Measurements from ENCODE around the gene TMEM95.

Gene TMEM95

GRCh38 chr17:7348478-7349242, 6.3 kb upstream of the TMEM95 start:
- no peaks in the 10 kb centered on the region for H3K36me3 ChIP-seq (ENCODE audit: control insufficient read depth in 2 of 2, insufficient read depth in 1 of 2, low read length in 2 of 2)
- peaks cover 14% of the 10 kb centered on the region for H3K4me1 ChIP-seq (ENCODE audit: control insufficient read depth, insufficient read depth, low read length)
- ChIA-PET POLR2A (interaction anchor here (0.6 to 4.4 kb wide), 6 partner anchors 19 to 296 kb away, joined by 3 to 25 read pairs (median 4); partner anchors contain the start of genes NEURL4, TMEM256 and ZBTB4), CTCF (interaction anchor here (0.6 to 3.4 kb wide), 11 partner anchors 12 to 303 kb away, joined by 3 to 12 read pairs (median 4); partner anchors contain the start of genes GABARAP, NEURL4 and SLC2A4)
- H3K27ac ChIP-seq (ENCODE audit: extremely low read depth, low read depth, low read length), result no peak overlapping the region
- TF ChIP-seq ZNF600 (tag by site-specific recombination; IDR thresholded peaks at IDR 0.05) (peak; percentile 26; the same call in 1 of the 2 replicates), ZNF132 (tag by site-specific recombination; IDR thresholded peaks at IDR 0.05; ENCODE audit: borderline replicate concordance) (no peak), INSM2 (tag by site-specific recombination; IDR thresholded peaks at IDR 0.05) (peak; percentile 36; the same call in 1 of the 2 replicates), ZNF639 (tag by site-specific recombination; IDR thresholded peaks at IDR 0.05) (peak; percentile 14; the same call in 1 of the 2 replicates)
- no peaks in the 10 kb centered on the region for H3K9me3 ChIP-seq (ENCODE audit: control insufficient read depth, insufficient read depth, low read depth, low read length)
- H3K4me3 ChIP-seq (ENCODE audit: low read depth, low read length), result no peak overlapping the region

GRCh38 chr17:7351665-7352502, 3.1 kb upstream of the TMEM95 start, which contains the start of gene KCTD11:
Gene KCTD11, plus strand, starts transcription at chr17:7352162.
- CTCF ChIA-PET, result interaction anchor here (0.6 to 3.5 kb wide), 5 partner anchors 9 to 366 kb away, joined by 3 to 14 read pairs (median 4); partner anchors contain the start of genes DNAH2 and SENP3
- Histone ChIP-seq H3K4me3 (ENCODE audit: low read depth, low read length) (peak within 1 kb of the TSS; percentile 70), H3K27ac (ENCODE audit: extremely low read depth, low read depth, low read length) (peak within 1 kb of the TSS; percentile 90)
- TF ChIP-seq KLF10 (tag by site-specific recombination; IDR thresholded peaks at IDR 0.05), result peak; percentile 97
- TF ChIP-seq, protein P1, sequence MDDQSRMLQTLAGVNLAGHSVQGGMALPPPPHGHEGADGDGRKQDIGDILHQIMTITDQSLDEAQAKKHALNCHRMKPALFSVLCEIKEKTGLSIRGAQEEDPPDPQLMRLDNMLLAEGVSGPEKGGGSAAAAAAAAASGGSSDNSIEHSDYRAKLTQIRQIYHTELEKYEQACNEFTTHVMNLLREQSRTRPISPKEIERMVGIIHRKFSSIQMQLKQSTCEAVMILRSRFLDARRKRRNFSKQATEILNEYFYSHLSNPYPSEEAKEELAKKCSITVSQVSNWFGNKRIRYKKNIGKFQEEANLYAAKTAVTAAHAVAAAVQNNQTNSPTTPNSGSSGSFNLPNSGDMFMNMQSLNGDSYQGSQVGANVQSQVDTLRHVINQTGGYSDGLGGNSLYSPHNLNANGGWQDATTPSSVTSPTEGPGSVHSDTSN (CRISPR knock-in tag; IDR thresholded peaks at IDR 0.05), result 0 out of 2 replicates have a peak, but pooled peaks have one; percentile 39
- TF ChIP-seq PRDM10 (tag by site-specific recombination; IDR thresholded peaks at IDR 0.05), result 0 out of 2 replicates have a peak, but pooled peaks have one; percentile 54
- no peak for TF ChIP-seq ZNF707 (tag by site-specific recombination; IDR thresholded peaks at IDR 0.05)
- peak; percentile 80 for TF ChIP-seq KLF1 (tag by site-specific recombination; IDR thresholded peaks at IDR 0.05)
- TF ChIP-seq, protein P2, sequence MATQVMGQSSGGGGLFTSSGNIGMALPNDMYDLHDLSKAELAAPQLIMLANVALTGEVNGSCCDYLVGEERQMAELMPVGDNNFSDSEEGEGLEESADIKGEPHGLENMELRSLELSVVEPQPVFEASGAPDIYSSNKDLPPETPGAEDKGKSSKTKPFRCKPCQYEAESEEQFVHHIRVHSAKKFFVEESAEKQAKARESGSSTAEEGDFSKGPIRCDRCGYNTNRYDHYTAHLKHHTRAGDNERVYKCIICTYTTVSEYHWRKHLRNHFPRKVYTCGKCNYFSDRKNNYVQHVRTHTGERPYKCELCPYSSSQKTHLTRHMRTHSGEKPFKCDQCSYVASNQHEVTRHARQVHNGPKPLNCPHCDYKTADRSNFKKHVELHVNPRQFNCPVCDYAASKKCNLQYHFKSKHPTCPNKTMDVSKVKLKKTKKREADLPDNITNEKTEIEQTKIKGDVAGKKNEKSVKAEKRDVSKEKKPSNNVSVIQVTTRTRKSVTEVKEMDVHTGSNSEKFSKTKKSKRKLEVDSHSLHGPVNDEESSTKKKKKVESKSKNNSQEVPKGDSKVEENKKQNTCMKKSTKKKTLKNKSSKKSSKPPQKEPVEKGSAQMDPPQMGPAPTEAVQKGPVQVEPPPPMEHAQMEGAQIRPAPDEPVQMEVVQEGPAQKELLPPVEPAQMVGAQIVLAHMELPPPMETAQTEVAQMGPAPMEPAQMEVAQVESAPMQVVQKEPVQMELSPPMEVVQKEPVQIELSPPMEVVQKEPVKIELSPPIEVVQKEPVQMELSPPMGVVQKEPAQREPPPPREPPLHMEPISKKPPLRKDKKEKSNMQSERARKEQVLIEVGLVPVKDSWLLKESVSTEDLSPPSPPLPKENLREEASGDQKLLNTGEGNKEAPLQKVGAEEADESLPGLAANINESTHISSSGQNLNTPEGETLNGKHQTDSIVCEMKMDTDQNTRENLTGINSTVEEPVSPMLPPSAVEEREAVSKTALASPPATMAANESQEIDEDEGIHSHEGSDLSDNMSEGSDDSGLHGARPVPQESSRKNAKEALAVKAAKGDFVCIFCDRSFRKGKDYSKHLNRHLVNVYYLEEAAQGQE (tag by site-specific recombination; IDR thresholded peaks at IDR 0.05), result no peak
- peak; percentile 83 for TF ChIP-seq GLIS1 (tag by site-specific recombination; IDR thresholded peaks at IDR 0.05)
- TF ChIP-seq ZSCAN16 (tag by site-specific recombination; IDR thresholded peaks at IDR 0.05), result no peak
- TF ChIP-seq ZBTB8A (tag by site-specific recombination; IDR thresholded peaks at IDR 0.05), result no peak; the same call in 1 of the 2 replicates
- TF ChIP-seq ZBTB48 (tag by site-specific recombination; IDR thresholded peaks at IDR 0.05), result no peak
- TF ChIP-seq ZNF654 (tag by site-specific recombination; IDR thresholded peaks at IDR 0.05; ENCODE audit: low read depth), result no peak
- peak; percentile 45; the same call in 1 of the 2 replicates for TF ChIP-seq ZSCAN30 (tag by site-specific recombination; IDR thresholded peaks at IDR 0.05)

More at GRCh38 chr17:7351665-7352502, 3.1 kb upstream of the TMEM95 start, which contains the start of gene KCTD11:
- Histone ChIP-seq H3K36me3 (ENCODE audit: control insufficient read depth in 2 of 2, insufficient read depth in 1 of 2, low read length in 2 of 2) (no peaks in the 10 kb centered on the region), H3K4me1 (ENCODE audit: control insufficient read depth, insufficient read depth, low read length) (peaks cover 14% of the 10 kb centered on the region), H3K9me3 (ENCODE audit: control insufficient read depth, insufficient read depth, low read depth, low read length) (no peaks in the 10 kb centered on the region)
- POLR2A ChIA-PET, result interaction anchor here (0.6 to 2.1 kb wide), 6 partner anchors 10 to 336 kb away, joined by 3 to 11 read pairs (median 5); partner anchors contain the start of genes POLR2A, TMEM256, TP53 and WRAP53
